Activated B cell treated with CpG ODN at 0.5 μM for 24 hours (primary cell): ENCODE measurements around the gene TMEM14B. TPM values are rescaled to one million over a fixed set of nuclear protein-coding genes. Genes with fewer than 3 reads are reported as not detected.
"Not testable (repeated sequence)": the region's sequence is repeated elsewhere in the genome, so short reads cannot be mapped to it uniquely, and the experiment has no call there.

Experiments
- ATAC-seq: fragments of 200-7000 bp; cut with Tn5 transposase; one replicate; pipeline ENCODE4 v1.10.0; 2021; ENCODE audit warnings: low read depth, mild to moderate bottlenecking, moderate library complexity
- CTCF ChIA-PET: fragments of 350-600 bp; sonication (Branson Sonifier 250); formaldehyde crosslinking; loops from one replicate; lab custom pipeline; 2021; ENCODE audit warnings: antibody characterized with exemption; lab: Charles Lee
- POLR2A ChIA-PET: fragments of 350-600 bp; sonication (Branson Sonifier 250); formaldehyde crosslinking; loops from one replicate; lab custom pipeline; 2021; ENCODE audit warnings: antibody characterized with exemption; lab: Charles Lee
- DNase-seq: peaks from one replicate; pipeline ENCODE4 v3.0.0; 2022
- H3K27ac Mint-ChIP-seq: one replicate; pipeline ENCODE4 v1.8.0; 2020; ENCODE audit warnings: mixed read lengths
- H3K27me3 Mint-ChIP-seq: one replicate; pipeline ENCODE4 v1.8.0; 2021; ENCODE audit warnings: mixed read lengths
- H3K36me3 Mint-ChIP-seq: one replicate; pipeline ENCODE4 v1.8.0; 2021; ENCODE audit warnings: low read depth, mixed read lengths
- H3K4me1 Mint-ChIP-seq: one replicate; pipeline ENCODE4 v1.8.0; 2021; ENCODE audit warnings: mixed read lengths
- H3K4me3 Mint-ChIP-seq: one replicate; pipeline ENCODE4 v1.8.0; 2020; ENCODE audit warnings: mild to moderate bottlenecking, mixed read lengths
- H3K9me3 Mint-ChIP-seq: one replicate; pipeline ENCODE4 v1.8.0; 2020; ENCODE audit warnings: mixed read lengths
- intact Hi-C: fragments of 100-400 bp; cut with micrococcal nuclease; formaldehyde crosslinking; loops from one replicate; pipeline ENCODE4 v1.15.1; 2024
- total RNA-seq: library from RNA; stranded (reverse); gene quantifications from 2 replicates; pipeline ENCODE4 v1.2.3, GENCODE V29; 2022
- TF ChIP-seq, protein P1 (sequence below): fragments of 200-600 bp; IDR thresholded peaks from one replicate; pipeline ENCODE4 v1.8.0; 2022; ENCODE audit warnings: antibody characterized with exemption, mild to moderate bottlenecking

Gene TMEM14B
- total RNA-seq, 1 donor from 2014 or later, result 63.4 TPM

DNA sequence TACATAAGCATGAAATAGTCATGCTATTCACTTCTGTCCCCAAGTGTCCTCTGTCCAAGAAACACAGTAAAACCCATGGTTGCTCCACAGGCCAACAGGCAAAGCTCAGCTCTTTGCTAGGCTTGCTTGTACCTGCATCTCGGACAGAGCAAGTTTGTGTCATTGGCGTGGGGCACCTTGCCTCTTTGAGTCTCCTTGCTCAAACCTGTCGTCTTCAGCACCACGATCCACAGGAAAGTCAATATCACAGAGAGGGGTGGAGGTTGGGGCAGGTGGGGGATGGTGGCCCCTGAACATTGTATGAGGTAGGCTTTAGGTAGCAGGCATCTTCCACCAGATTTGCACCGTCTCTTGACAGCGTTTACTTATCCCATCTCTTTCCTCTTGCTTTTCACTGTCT lies 4.1 kb upstream of the TMEM14B start:
- intact Hi-C loops, result no loop called here
- no peaks in the 10 kb centered on the region for H3K27me3 Mint-ChIP-seq
- peaks cover 14% of the 10 kb centered on the region for H3K4me1 Mint-ChIP-seq
- POLR2A ChIA-PET, result no interaction called here
- H3K36me3 Mint-ChIP-seq, result peaks cover 5% of the 10 kb centered on the region
- TF ChIP-seq, protein P1, sequence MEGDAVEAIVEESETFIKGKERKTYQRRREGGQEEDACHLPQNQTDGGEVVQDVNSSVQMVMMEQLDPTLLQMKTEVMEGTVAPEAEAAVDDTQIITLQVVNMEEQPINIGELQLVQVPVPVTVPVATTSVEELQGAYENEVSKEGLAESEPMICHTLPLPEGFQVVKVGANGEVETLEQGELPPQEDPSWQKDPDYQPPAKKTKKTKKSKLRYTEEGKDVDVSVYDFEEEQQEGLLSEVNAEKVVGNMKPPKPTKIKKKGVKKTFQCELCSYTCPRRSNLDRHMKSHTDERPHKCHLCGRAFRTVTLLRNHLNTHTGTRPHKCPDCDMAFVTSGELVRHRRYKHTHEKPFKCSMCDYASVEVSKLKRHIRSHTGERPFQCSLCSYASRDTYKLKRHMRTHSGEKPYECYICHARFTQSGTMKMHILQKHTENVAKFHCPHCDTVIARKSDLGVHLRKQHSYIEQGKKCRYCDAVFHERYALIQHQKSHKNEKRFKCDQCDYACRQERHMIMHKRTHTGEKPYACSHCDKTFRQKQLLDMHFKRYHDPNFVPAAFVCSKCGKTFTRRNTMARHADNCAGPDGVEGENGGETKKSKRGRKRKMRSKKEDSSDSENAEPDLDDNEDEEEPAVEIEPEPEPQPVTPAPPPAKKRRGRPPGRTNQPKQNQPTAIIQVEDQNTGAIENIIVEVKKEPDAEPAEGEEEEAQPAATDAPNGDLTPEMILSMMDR, result no peak
- ATAC-seq (no peak), DNase-seq (no peak)
- CTCF ChIA-PET, result no interaction called here
- no peaks in the 10 kb centered on the region for H3K9me3 Mint-ChIP-seq
- no peak overlapping the region for H3K4me3 Mint-ChIP-seq
- no peak overlapping the region for H3K27ac Mint-ChIP-seq

DNA sequence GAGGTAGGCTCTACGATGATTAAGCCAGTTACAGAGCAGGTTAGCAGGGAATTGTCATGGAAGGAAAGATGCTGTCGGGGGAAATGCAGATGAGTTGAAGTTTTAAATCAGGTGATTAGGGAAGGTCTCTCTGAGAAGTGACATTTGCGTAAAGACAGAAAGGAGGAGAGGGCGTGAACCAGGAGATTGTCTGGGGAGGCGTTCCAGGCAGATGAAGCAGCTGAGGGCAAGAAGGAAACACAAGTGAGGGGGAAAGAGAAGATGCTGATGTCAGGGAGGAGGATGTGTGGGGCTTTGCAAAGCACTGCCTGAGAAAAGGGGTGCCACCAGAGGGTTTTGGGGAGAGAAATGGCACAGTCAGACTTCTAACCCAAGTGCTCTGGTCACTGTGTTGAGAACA lies 2.5 kb upstream of the TMEM14B start:
- intact Hi-C loops, result loop anchor here (5.0 kb wide), 1 partner anchor 792 kb away; the partner anchor contains the start of gene TMEM170B
- CTCF ChIA-PET, result no interaction called here
- TF ChIP-seq, protein P1, result no peak
- peaks cover 8% of the 10 kb centered on the region for H3K36me3 Mint-ChIP-seq
- no peak for DNase-seq
- no peaks in the 10 kb centered on the region for H3K27me3 Mint-ChIP-seq
- H3K27ac Mint-ChIP-seq, result no peak overlapping the region
- no peaks in the 10 kb centered on the region for H3K9me3 Mint-ChIP-seq
- H3K4me3 Mint-ChIP-seq, result no peak overlapping the region
- POLR2A ChIA-PET, result interaction anchor here (2.6 kb wide), 1 partner anchor 22 kb away, joined by 10 read pairs; the partner anchor contains the start of gene TMEM14C
- H3K4me1 Mint-ChIP-seq, result peaks cover 30% of the 10 kb centered on the region
- ATAC-seq, result no peak

DNA sequence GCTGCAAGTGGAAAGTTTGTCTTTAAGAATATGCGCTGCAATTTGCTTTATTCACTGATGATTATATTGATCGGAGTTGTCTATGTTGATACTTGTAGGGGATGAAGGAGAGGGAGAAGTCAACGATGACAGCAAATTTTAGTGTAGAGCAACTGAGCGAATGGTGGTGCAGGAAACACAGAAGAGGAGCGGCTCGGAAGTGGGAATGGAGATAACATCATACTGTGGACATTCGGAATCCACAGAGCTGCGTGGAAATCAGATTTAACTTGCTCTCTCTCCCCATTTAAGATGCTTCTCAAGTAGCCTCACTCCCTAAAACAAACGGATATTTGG lies 722 bp upstream of the TMEM14B start:
- H3K36me3 Mint-ChIP-seq, result peaks cover 22% of the 10 kb centered on the region
- H3K27ac Mint-ChIP-seq, result peak overlapping the region; percentile 93
- CTCF ChIA-PET, result no interaction called here
- intact Hi-C loops, result loop anchor here (1.0 to 5.0 kb wide), 9 partner anchors 24 to 790 kb away; partner anchors contain the start of genes C6orf52, MAK, PAK1IP1 and SMIM13
- POLR2A ChIA-PET, result interaction anchor here (1.5 to 2.6 kb wide), 4 partner anchors 24 to 52 kb away, joined by 5 to 27 read pairs (median 8); partner anchors contain the start of genes C6orf52, PAK1IP1 and TMEM14C
- H3K27me3 Mint-ChIP-seq, result no peaks in the 10 kb centered on the region
- ATAC-seq, result no peak
- DNase-seq, result no peak
- peak overlapping the region; percentile 95 for H3K4me3 Mint-ChIP-seq
- TF ChIP-seq, protein P1, result no peak
- peaks cover 34% of the 10 kb centered on the region for H3K4me1 Mint-ChIP-seq
- H3K9me3 Mint-ChIP-seq, result no peaks in the 10 kb centered on the region

DNA sequence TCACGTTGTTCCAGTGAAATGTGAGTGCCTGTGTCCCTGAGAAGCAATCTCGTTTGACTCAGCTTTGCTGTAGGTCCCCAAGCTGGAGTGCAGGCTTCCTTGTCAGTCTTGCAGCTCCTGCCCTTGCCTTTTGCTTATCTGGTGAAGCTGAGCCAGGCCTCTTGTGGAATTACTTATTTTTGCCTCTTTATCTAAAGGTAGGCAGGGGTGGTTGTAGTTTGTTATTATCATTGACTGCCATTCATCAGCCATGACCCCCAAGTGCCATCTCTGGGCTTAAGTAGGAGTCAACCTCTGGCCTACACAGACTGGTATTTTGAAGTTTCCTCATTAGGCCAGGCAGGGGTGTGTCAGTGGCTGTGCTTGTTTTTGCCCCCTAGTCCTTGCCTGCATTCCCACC lies 2.1 kb downstream of the TMEM14B start:
- H3K9me3 Mint-ChIP-seq, result no peaks in the 10 kb centered on the region
- ChIA-PET CTCF (no interaction called here), POLR2A (no interaction called here)

DNA sequence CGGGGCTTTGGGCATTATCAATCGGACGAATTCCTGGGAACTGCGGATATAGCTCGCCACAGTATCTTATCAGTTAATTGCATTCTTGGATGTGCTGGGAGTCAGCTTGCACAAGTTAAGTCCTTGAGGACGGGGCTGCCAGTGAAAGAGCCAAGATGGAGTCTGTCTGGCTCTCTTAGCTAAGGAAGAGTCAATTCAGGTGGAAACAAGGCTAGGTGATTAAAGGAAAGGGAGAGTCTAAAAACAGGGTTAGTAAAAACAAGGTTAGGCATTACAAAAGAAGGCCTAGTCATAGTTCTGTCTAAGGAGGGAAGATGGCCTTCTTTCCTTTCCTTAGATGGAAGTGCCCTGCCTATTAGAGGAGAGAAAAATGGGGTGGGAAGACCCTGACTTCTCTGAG lies 3.0 kb downstream of the TMEM14B start:
- intact Hi-C loops, CTCF ChIA-PET, H3K4me3 Mint-ChIP-seq, ATAC-seq, H3K9me3 Mint-ChIP-seq, H3K27me3 Mint-ChIP-seq, DNase-seq, H3K27ac Mint-ChIP-seq: not testable (repeated sequence)
- H3K4me1 Mint-ChIP-seq, result peaks cover 34% of the 10 kb centered on the region
- POLR2A ChIA-PET, result interaction anchor here (0.6 kb wide), 1 partner anchor 233 kb away, joined by 4 read pairs; no protein-coding TSS in a partner anchor
- H3K36me3 Mint-ChIP-seq, result peaks cover 53% of the 10 kb centered on the region

More for the DNA sequence above, 2.1 kb downstream of the TMEM14B start:
- ATAC-seq, result no peak
- no peaks in the 10 kb centered on the region for H3K27me3 Mint-ChIP-seq
- peaks cover 34% of the 10 kb centered on the region for H3K4me1 Mint-ChIP-seq
- DNase-seq, result no peak
- TF ChIP-seq, protein P1, result no peak
- intact Hi-C loops, result loop anchor here (5.0 kb wide), 1 partner anchor 788 kb away; the partner anchor contains the start of gene TMEM170B
- peaks cover 44% of the 10 kb centered on the region for H3K36me3 Mint-ChIP-seq
- H3K27ac Mint-ChIP-seq, result no peak overlapping the region
- no peak overlapping the region for H3K4me3 Mint-ChIP-seq

DNA sequence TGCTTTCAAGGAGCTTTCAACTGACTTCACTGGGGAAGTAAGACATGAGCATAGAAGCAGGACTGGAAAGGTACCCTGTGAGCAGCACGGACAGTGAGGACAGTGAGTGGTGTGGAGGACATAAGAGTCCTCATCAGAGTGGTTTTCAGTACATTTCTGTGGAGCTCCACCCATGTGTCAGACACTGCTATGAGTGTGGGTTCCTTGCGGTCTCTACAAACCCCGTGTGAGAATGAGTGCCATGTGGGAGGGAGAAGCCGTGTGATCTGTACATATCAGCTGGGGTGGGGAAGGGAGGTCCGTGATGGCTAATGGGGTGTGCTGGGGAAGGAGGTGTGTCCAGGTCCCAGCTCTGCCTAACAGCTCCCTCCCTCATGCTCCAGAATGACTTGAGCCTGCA lies 4.2 kb downstream of the TMEM14B start:
- H3K4me3 Mint-ChIP-seq, result not testable (repeated sequence)
- H3K36me3 Mint-ChIP-seq, result peaks cover 64% of the 10 kb centered on the region

More for the DNA sequence above, 4.2 kb downstream of the TMEM14B start:
- CTCF ChIA-PET, POLR2A ChIA-PET, H3K9me3 Mint-ChIP-seq, DNase-seq, H3K27ac Mint-ChIP-seq, ATAC-seq, intact Hi-C loops, H3K27me3 Mint-ChIP-seq: not testable (repeated sequence)
- peaks cover 33% of the 10 kb centered on the region for H3K4me1 Mint-ChIP-seq
